ENCODE measurements around the gene LTB4R2.

Gene LTB4R2, protein sequence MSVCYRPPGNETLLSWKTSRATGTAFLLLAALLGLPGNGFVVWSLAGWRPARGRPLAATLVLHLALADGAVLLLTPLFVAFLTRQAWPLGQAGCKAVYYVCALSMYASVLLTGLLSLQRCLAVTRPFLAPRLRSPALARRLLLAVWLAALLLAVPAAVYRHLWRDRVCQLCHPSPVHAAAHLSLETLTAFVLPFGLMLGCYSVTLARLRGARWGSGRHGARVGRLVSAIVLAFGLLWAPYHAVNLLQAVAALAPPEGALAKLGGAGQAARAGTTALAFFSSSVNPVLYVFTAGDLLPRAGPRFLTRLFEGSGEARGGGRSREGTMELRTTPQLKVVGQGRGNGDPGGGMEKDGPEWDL

DNA sequence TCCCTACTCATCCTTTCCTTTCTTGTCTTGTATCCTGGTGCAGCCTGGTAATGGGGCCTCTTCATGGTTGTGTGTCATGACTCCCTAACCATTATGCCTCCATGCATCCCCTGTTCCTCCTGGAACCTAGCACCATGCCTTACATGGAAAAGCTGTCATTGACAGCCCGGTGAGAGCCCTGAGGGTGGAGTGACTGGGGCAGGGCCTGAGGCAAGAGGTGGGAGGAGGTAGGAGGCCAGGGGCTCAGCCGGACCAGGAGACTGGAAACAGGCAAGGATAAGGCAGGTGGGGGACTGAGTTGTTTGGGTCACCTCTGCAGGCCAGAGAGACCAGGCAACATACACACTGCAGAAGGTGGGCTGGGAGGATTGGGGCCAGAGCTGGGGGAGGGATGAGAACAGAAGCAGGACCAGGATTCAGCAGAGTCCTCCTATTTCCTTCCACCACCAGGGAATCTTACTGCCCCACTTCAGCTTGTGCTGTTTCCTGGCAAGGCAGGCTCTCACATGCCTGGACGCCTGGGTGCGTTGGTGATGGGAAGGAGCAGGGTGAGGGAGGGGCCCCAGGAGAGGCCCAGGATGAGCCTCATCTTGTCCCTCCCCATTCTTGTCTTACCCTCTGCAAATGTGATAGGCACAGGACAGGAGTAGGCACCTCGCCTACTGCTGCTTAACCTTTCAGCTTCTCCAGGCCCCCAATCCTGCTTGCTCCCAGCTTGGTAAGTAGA is at the start of gene LTB4R2:
Gene LTB4R2 (plus strand): TSS at position 603 of the 727 bp plus-strand sequence. CDS start 525 bp downstream, outside the sequence.
- TF ChIP-seq, protein P1, sequence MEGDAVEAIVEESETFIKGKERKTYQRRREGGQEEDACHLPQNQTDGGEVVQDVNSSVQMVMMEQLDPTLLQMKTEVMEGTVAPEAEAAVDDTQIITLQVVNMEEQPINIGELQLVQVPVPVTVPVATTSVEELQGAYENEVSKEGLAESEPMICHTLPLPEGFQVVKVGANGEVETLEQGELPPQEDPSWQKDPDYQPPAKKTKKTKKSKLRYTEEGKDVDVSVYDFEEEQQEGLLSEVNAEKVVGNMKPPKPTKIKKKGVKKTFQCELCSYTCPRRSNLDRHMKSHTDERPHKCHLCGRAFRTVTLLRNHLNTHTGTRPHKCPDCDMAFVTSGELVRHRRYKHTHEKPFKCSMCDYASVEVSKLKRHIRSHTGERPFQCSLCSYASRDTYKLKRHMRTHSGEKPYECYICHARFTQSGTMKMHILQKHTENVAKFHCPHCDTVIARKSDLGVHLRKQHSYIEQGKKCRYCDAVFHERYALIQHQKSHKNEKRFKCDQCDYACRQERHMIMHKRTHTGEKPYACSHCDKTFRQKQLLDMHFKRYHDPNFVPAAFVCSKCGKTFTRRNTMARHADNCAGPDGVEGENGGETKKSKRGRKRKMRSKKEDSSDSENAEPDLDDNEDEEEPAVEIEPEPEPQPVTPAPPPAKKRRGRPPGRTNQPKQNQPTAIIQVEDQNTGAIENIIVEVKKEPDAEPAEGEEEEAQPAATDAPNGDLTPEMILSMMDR (IDR thresholded peaks at IDR 0.05; ENCODE audit: extremely low read depth, missing control alignments): no peak
- DNase-seq (ENCODE audit: low spot score): no peak

DNA sequence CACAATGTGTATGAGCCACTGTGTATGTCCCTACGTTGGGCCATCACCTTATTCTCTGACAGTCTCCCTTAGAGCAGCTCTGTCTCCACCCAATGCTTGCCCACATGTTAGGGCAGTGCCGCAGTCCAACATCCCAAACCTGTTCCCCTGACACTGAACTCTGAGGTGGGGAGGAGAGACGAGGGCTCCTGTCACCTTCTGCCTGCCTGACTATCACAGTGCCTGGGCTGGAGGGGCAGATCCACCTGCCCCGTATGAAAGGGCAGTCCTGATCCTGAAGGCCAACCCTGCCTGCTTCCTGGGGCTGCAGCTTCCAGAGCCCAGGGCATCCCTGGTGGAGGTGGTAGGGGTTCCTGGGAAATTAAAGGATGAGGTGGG is 49.2 kb upstream of the LTB4R2 start:
- TF ChIP-seq, protein P1 (IDR thresholded peaks at IDR 0.05; ENCODE audit: extremely low read depth, missing control alignments): no peak
- no peak for DNase-seq (ENCODE audit: low spot score)

DNA sequence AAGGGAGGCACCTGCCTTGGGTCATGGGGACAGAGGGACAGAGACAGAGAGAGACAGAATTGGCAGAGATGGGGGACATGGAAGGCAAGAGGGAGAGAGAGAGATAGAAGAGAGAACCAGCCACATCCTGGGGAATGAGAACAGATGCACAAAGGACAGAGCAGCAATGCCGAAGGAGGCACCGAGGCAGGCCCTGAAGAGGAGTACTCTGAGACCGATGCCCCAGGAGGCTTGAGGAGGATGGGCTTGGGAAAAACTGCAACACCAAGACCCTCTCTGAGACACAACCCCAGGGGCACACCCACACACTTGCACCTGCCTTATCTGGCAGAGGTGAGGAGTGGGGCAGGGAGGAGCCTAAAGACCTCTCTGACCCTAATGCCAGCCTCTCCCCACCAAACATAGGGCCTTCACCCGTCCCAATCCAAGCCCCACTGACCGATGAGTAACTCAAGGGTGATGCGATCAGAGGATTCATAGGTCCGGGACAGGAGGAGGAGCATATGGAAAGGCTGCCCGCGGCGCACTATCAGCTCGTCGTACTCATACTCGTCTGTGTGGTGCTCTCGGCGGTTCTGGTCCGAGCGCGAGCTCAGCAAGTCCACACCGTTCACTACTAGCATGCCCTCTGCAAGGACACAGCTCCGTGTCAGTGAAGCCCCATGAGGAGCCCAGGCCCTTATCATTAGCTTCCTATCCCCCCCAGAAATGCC is 48.5 kb upstream of the LTB4R2 start:
- DNase-seq (ENCODE audit: low spot score): no peak
- TF ChIP-seq, protein P1 (IDR thresholded peaks at IDR 0.05; ENCODE audit: extremely low read depth, missing control alignments): no peak

DNA sequence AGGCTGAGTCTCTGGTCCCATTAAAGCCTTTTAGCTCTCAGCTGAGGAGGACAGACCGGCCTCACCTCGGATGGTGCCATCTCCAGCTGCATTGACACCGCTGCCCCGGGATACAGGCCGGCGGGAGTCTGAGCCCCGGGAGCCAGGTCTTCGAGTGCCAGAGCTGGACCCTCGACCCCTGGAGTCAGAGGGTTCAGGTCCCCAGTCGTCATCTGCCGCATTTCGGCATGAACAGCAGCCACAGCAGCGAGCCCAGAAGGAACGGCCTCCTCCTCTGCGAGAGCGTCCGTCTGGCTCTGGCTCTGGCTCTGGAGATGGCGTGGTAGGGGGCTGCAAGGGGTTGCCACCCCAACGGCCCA is 48.0 kb upstream of the LTB4R2 start:
- TF ChIP-seq, protein P1 (IDR thresholded peaks at IDR 0.05; ENCODE audit: extremely low read depth, missing control alignments): no peak
- DNase-seq (ENCODE audit: low spot score): no peak

DNA sequence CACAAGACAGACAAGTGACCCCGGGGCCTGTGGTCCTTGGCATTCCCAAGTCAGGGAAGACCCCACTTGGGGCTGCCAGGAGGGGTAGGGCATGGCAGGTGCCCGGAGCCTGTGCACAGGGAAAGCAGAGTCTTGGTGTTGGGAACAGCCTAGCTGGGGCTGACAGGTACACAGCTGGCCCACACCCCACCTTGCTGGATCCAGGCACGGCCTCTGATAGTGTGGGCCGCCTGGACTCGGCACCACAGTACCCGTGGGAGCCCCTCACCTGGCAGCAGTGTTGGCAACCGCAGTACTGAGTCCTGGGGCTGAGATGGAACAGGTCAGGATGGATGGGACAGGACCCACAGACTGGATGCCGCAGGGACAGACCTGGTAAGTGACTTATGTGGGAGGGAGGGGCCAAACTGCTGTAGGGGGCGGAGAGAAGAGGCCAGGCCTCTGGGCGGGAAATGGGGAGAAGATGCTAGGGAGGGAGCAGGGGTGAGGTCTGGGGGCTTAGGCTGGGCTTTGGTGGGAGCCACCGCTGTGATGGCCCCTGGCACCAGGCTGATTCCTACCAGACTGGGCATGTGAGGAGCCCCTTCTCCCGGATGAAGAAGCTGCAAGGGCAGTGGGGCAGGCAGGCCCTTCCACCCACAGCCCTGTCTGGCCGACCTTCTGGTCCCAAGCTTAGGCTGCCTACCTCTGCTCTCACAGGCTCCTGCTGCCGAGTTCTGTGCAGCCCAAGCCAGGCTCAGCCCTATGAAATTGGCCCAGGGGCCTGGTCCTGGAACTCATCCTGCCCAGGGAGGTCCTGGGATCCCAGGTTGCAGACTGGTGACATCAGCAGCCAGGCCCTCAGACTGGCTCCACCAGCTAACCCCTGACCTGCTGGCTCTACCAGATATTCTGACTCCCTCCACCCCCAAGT is 46.9 kb upstream of the LTB4R2 start, which contains the start of gene TGM1:
Gene TGM1 (minus strand): TSS at position 357 of the 913 bp plus-strand sequence. CDS start 825 bp downstream, outside the sequence.
- no peak for DNase-seq (ENCODE audit: low spot score)
- TF ChIP-seq, protein P1 (IDR thresholded peaks at IDR 0.05; ENCODE audit: extremely low read depth, missing control alignments): no peak

DNA sequence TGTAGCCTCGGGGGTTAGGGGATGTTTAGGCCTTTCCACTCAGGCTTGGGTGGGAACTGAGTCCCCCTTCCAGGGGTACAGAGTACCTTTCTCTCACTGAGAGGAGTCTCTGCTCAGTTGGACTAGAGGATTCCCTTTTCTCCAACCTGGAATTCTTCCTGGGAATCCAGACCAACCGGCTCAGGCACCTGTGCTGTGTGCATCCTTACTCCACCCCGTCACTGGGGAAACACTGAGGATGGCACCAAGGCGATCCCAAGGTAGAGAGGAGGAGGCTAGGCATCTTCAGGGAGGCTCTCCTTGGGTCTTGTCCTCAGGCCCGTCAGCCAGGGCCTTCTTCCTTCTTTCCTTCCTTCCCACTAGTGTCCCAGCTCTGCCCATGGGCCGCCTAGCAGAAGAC is 46.1 kb upstream of the LTB4R2 start:
- TF ChIP-seq, protein P1 (IDR thresholded peaks at IDR 0.05; ENCODE audit: extremely low read depth, missing control alignments): no peak

More for the DNA sequence above, 46.1 kb upstream of the LTB4R2 start:
- DNase-seq (ENCODE audit: low spot score): no peak
